ENCODE data around the gene DDX6. TPM values are rescaled to one million over a fixed set of nuclear protein-coding genes. Genes with fewer than 3 reads are reported as not detected.

DDX6 gene
- total and polyA plus RNA-seq, 2 of the 8 experiments (the other 6 are each of a cell fraction or from before 2014, with no cell fraction given) = 29.8 to 181 TPM

DNA sequence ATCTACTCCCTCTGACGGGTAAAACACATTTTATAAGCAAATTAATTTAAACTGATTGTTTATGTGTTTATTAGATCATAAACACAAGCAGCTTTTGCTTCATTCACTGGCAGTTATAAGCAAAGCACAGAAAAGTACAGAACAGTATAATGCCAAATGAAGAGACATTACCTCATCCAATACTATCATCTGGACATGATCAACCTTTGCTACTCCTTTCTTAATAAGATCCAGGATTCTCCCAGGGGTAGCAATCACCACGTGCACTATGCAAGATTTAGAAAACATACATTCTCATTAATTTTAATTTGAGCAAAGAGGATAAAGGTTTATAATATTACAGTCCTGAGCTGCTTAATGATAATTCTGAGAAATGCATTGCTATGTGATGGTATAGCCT is 27.9 kb downstream of the DDX6 start:
- Histone ChIP-seq H3K14ac (ENCODE audit: insufficient read length) (no peak overlapping the region), H2AK5ac (ENCODE audit: low read depth, low read length) (no peak overlapping the region), H2BK5ac (ENCODE audit: low read depth, low read length) (no peak overlapping the region), H2BK120ac (replicated peaks; ENCODE audit: low read depth, low read length) (no peak overlapping the region), H4K5ac (ENCODE audit: insufficient read length, low read depth, low read length) (no peak overlapping the region), H4K20me1 (replicated peaks in 1 of 2; ENCODE audit: control insufficient read depth in 1 of 2, insufficient read depth in 2 of 2, low read length in 2 of 2) (peaks cover 7 to 9% of the 10 kb centered on the region in 2 experiments), H3K9me3 (ENCODE audit: insufficient read depth in 2 of 2, low read depth in 1 of 2, low read length in 1 of 2) (no peaks in the 10 kb centered on the region), H3K79me2 (ENCODE audit: control insufficient read depth in 1 of 2, insufficient read depth in 2 of 2, low read length in 2 of 2) (peaks cover 0 to 20% of the 10 kb centered on the region in 2 experiments; a peak in 2 of 4 replicates), H2BK20ac (ENCODE audit: low read length) (no peak overlapping the region), H2AFZ (ENCODE audit: low read length) (no peak overlapping the region), H3K4ac (replicated peaks; ENCODE audit: insufficient read length, low read depth, low read length) (no peak overlapping the region), H4K91ac (replicated peaks; ENCODE audit: insufficient read length, low read length) (no peak overlapping the region), H3K4me2 (ENCODE audit: insufficient read depth in 1 of 2, low read depth in 2 of 2, low read length in 2 of 2) (no peak overlapping the region), H3K18ac (ENCODE audit: extremely low read depth, low read length) (no peak overlapping the region), H3K27ac (ENCODE audit: low read depth, low read length) (no peak overlapping the region), H3K23ac (ENCODE audit: insufficient read length) (no peak overlapping the region), H3K9ac (replicated peaks in 1 of 4; ENCODE audit: extremely low read depth in 1 of 4, low read depth in 3 of 4, low read length in 3 of 4) (no peak overlapping the region), H3K56ac (replicated peaks; ENCODE audit: insufficient read length, low read depth, low read length) (no peak overlapping the region), H3K36me3 (ENCODE audit: control insufficient read depth in 2 of 4, insufficient read depth in 4 of 4, low read length in 3 of 4) (peaks cover 12 to 96% (median 60%) of the 10 kb centered on the region in 4 experiments), H4K8ac (ENCODE audit: extremely low read depth, insufficient read depth, low read length) (no peak overlapping the region), H3K4me3 (ENCODE audit: extremely low read depth in 1 of 4, insufficient read depth in 2 of 4, low read depth in 3 of 4, low read length in 4 of 4) (no peak overlapping the region), H3K4me1 (replicated peaks in 1 of 4; ENCODE audit: control insufficient read depth in 3 of 4, insufficient read depth in 4 of 4, low read length in 3 of 4) (no peaks in the 10 kb centered on the region), H3K79me1 (ENCODE audit: low read depth, low read length) (no peaks in the 10 kb centered on the region), H3K27me3 (replicated peaks in 1 of 4; ENCODE audit: control insufficient read depth in 3 of 4, extremely low read depth in 1 of 4, insufficient read depth in 3 of 4, low read length in 3 of 4) (no peaks in the 10 kb centered on the region), H2BK12ac (ENCODE audit: low read depth, low read length) (no peak overlapping the region), H3K23me2 (ENCODE audit: low read depth, low read length) (no peaks in the 10 kb centered on the region), H2BK15ac (ENCODE audit: low read length) (no peak overlapping the region)
- no peak for DNase-seq (ENCODE audit: low read depth in 1 of 2, low spot score in 2 of 2)
- CTCF ChIA-PET (ENCODE audit: partially characterized antibody) = interaction anchor here (1.2 to 4.3 kb wide), 7 partner anchors 10 to 194 kb away, joined by 3 to 21 read pairs (median 4); partner anchors contain the start of gene DDX6
- FAIRE-seq = no peak
- no peak for TF ChIP-seq CREB1 (IDR thresholded peaks at IDR 0.05)
- no peak for TF ChIP-seq SRF (IDR thresholded peaks at IDR 0.05; ENCODE audit: low read depth, low read length)
- TF ChIP-seq RAD21 (IDR thresholded peaks at IDR 0.05 in 1 of 2, conservative IDR thresholded peaks at IDR 0.05 in 1 of 2; ENCODE audit: low read depth in 2 of 2, low read length in 2 of 2) = no peak
- TF ChIP-seq POLR2A (IDR thresholded peaks at IDR 0.05; ENCODE audit: control extremely low read depth in 1 of 2, low read depth in 2 of 2, low read length in 2 of 2) = no peak
- POLR2A ChIA-PET (ENCODE audit: partially characterized antibody) = interaction anchor here (0.6 to 1.1 kb wide), 5 partner anchors 11 to 385 kb away, joined by 3 to 4 read pairs (median 3); no protein-coding TSS in a partner anchor
- WGBS, 2 experiments (ENCODE audit: extremely low coverage in 1 of 2, insufficient coverage in 1 of 2, insufficient read length in 1 of 2, insufficient replicate concordance in 2 of 2, low coverage in 1 of 2, low lambda C conversion rate in 2 of 2, missing lambda C conversion rate in 1 of 2) = 97% methylated on average over 2 of the region's 2 CpGs; no CpG with 5 or more reads in 1 of the 2 experiments
